Thoracic aorta (tissue), 2 donors: ENCODE data around the gene NAPA. TPM values are rescaled to one million over a fixed set of nuclear protein-coding genes. Genes with fewer than 3 reads are reported as not detected.

ENCODE experiments used
- ATAC-seq: fragments of 150-250 bp; one replicate; pipeline ENCODE4 v1.8.0; 2017; ENCODE audit warnings: low read depth; ENCODE audit not compliant: insufficient number of reproducible peaks, low FRiP score
- DNase-seq: peaks from one replicate; pipeline ENCODE4 v3.0.0-alpha.2; 2020; ENCODE audit warnings: low spot score
- H3K27ac ChIP-seq, 2 donors: fragments of 200-600 bp; sonication (generic); 1 replicate in 1 of 2; 2 replicates in 1 of 2; pipeline ENCODE4 v1.5.1; 2016; ENCODE audit warnings: mild to moderate bottlenecking in 2 of 2, moderate library complexity in 2 of 2
- H3K27me3 ChIP-seq: fragments of 200-600 bp; sonication (generic); replicated peaks from 2 replicates; pipeline ENCODE4 v1.6.0; 2016; ENCODE audit warnings: mild to moderate bottlenecking; ENCODE audit not compliant: insufficient read depth
- H3K36me3 ChIP-seq: fragments of 200-600 bp; sonication (generic); one replicate; pipeline ENCODE4 v1.5.1; 2016
- H3K4me1 ChIP-seq, 2 donors: fragments of 200-600 bp; sonication (generic); 1 replicate in 1 of 2; 2 replicates in 1 of 2; pipeline versions ENCODE4 v1.5.1 to v1.6.0; 2016; ENCODE audit warnings: low read depth in 2 of 2, mild to moderate bottlenecking in 1 of 2; ENCODE audit not compliant: control insufficient read depth in 1 of 2
- H3K4me3 ChIP-seq: fragments of 200-600 bp; sonication (generic); 2 replicates; pipeline ENCODE4 v1.5.1; 2016; ENCODE audit warnings: mild to moderate bottlenecking
- H3K9me3 ChIP-seq: fragments of 200-600 bp; sonication (generic); 2 replicates; pipeline ENCODE4 v1.5.1; 2016
- CTCF ChIP-seq: fragments of 200-600 bp; sonication (generic); IDR thresholded peaks from one replicate; pipeline ENCODE4 v1.5.1; 2019; ENCODE audit warnings: antibody characterized with exemption
- total RNA-seq, 2 donors: library from RNA; depleted of rRNA; stranded (reverse); fragments of >200 nt; gene quantifications; one replicate each; pipeline versions ENCODE4 v1.1.0 to v1.2.3, GENCODE V29; 2016

NAPA gene
- total RNA-seq, 2 donors from 2014 or later = 107 to 147 TPM

GRCh38 chr19:47492571-47493377 is 22.1 kb downstream of the NAPA start:
- ATAC-seq = no peak
- peaks cover 57% of the 10 kb centered on the region for H3K36me3 ChIP-seq
- TF ChIP-seq CTCF = no peak
- no peaks in the 10 kb centered on the region for H3K4me1 ChIP-seq
- no peak overlapping the region for H3K27ac ChIP-seq
- DNase-seq = no peak
- no peaks in the 10 kb centered on the region for H3K27me3 ChIP-seq
- H3K9me3 ChIP-seq = no peaks in the 10 kb centered on the region
- H3K4me3 ChIP-seq = no peak overlapping the region

GRCh38 chr19:47492137-47492533 is 22.7 kb downstream of the NAPA start:
- Histone ChIP-seq H3K36me3 (peaks cover 52% of the 10 kb centered on the region), H3K4me3 (no peak overlapping the region), H3K4me1 (no peaks in the 10 kb centered on the region), H3K9me3 (no peaks in the 10 kb centered on the region), H3K27ac (no peak overlapping the region), H3K27me3 (no peaks in the 10 kb centered on the region)
- no peak for ATAC-seq
- no peak for DNase-seq
- no peak for TF ChIP-seq CTCF

GRCh38 chr19:47491358-47492136 is 23.3 kb downstream of the NAPA start:
- H3K36me3 ChIP-seq = peaks cover 50% of the 10 kb centered on the region
- ATAC-seq (no peak), DNase-seq (no peak)
- TF ChIP-seq CTCF = no peak
- no peak overlapping the region for H3K27ac ChIP-seq
- H3K9me3 ChIP-seq = no peaks in the 10 kb centered on the region
- H3K27me3 ChIP-seq = no peaks in the 10 kb centered on the region
- no peak overlapping the region for H3K4me3 ChIP-seq
- H3K4me1 ChIP-seq = no peaks in the 10 kb centered on the region

- Histone ChIP-seq H3K27ac (no peak overlapping the region), H3K27me3 (no peaks in the 10 kb centered on the region), H3K9me3 (no peaks in the 10 kb centered on the region), H3K36me3 (peaks cover 43% of the 10 kb centered on the region), H3K4me3 (no peak overlapping the region), H3K4me1 (no peaks in the 10 kb centered on the region)
- DNase-seq (no peak), ATAC-seq (no peak)
- TF ChIP-seq CTCF = no peak
Measured at GRCh38 chr19:47490847-47491246, 24.0 kb downstream of the NAPA start.

GRCh38 chr19:47490031-47490430 is 24.8 kb downstream of the NAPA start:
- no peak overlapping the region for H3K4me3 ChIP-seq
- peaks cover 0 to 2% of the 10 kb centered on the region in 2 donors for H3K4me1 ChIP-seq
- no peak overlapping the region for H3K27ac ChIP-seq
- ATAC-seq = no peak
- no peak for TF ChIP-seq CTCF
- peaks cover 37% of the 10 kb centered on the region for H3K36me3 ChIP-seq
- DNase-seq = no peak
- H3K9me3 ChIP-seq = no peaks in the 10 kb centered on the region
- no peaks in the 10 kb centered on the region for H3K27me3 ChIP-seq
